Measurements from ENCODE around the gene GRIN2C.
"Not testable (repeated sequence)": the region's sequence is repeated elsewhere in the genome, so short reads cannot be mapped to it uniquely, and the experiment has no call there.

The GRIN2C gene

GRCh38 chr17:74878658-74879057, 19.0 kb upstream of the GRIN2C start:
- DNase-seq, result no peak

- no peak for DNase-seq
These were observed 18.2 kb upstream of the GRIN2C start for GRCh38 chr17:74877592-74878548.

- DNase-seq, result no peak
These were observed 16.4 kb upstream of the GRIN2C start for GRCh38 chr17:74875977-74876593.

- DNase-seq, result no peak
These were observed 15.7 kb upstream of the GRIN2C start for GRCh38 chr17:74875155-74875976.

GRCh38 chr17:74874615-74875037, 14.9 kb upstream of the GRIN2C start:
- no peak for DNase-seq

- DNase-seq, result peak; percentile 7
These were observed 14.4 kb upstream of the GRIN2C start for GRCh38 chr17:74873874-74874614.

GRCh38 chr17:74873037-74873873, 13.6 kb upstream of the GRIN2C start:
- peak; percentile 99 for DNase-seq

GRCh38 chr17:74872313-74873036, 12.8 kb upstream of the GRIN2C start, which contains the start of gene FDXR:
TSS of gene FDXR (minus strand) at chr17:74872994. CDS start at chr17:74872944, 50 bp downstream.
- no peak for DNase-seq

GRCh38 chr17:74871356-74872076, 11.8 kb upstream of the GRIN2C start:
- no peak for DNase-seq

GRCh38 chr17:74870512-74870911, 10.8 kb upstream of the GRIN2C start:
- DNase-seq, result no peak

GRCh38 chr17:74870028-74870427, 10.3 kb upstream of the GRIN2C start:
- not testable (repeated sequence) for DNase-seq

GRCh38 chr17:74868908-74869255, 9.2 kb upstream of the GRIN2C start:
- no peak for DNase-seq

- DNase-seq, result no peak
These were observed 8.7 kb upstream of the GRIN2C start for GRCh38 chr17:74868251-74868907.

GRCh38 chr17:74866198-74866835, 6.6 kb upstream of the GRIN2C start:
- no peak for DNase-seq

- no peak for DNase-seq
These were observed 6.0 kb upstream of the GRIN2C start for GRCh38 chr17:74865504-74866197.

- DNase-seq, result peak; percentile 56
These were observed 5.2 kb upstream of the GRIN2C start for GRCh38 chr17:74864866-74865395.

- DNase-seq, result no peak
These were observed 4.7 kb upstream of the GRIN2C start for GRCh38 chr17:74864297-74864865.
